Fibroblast of mammary gland (primary cell): Measurements from ENCODE around the gene EIF3A.

Source experiments
- DNase-seq: peaks from one replicate; pipeline ENCODE4 v3.0.0-alpha.2; 2010; ENCODE audit warnings: low read depth
- H3K4me3 ChIP-seq: 2 replicates; pipeline ENCODE4 v1.5.1; 2011; ENCODE audit warnings: low read depth, mild to moderate bottlenecking, low read length, moderate library complexity; ENCODE audit not compliant: control insufficient read depth
- CTCF ChIP-seq: conservative IDR thresholded peaks from 2 replicates; pipeline ENCODE4 v1.5.1; 2011; ENCODE audit warnings: low read depth, low read length, inconsistent platforms; ENCODE audit not compliant: control insufficient read depth, insufficient read depth

The EIF3A gene

GRCh38 chr10:119105155-119105554 lies 24.5 kb upstream of the EIF3A start:
- peak overlapping the region; percentile 73 for H3K4me3 ChIP-seq
- TF ChIP-seq CTCF, result no peak

GRCh38 chr10:119104654-119105015 lies 24.0 kb upstream of the EIF3A start:
- DNase-seq, result no peak
- TF ChIP-seq CTCF, result no peak
- H3K4me3 ChIP-seq, result peak overlapping the region; percentile 73

More at GRCh38 chr10:119105155-119105554, 24.5 kb upstream of the EIF3A start:
- DNase-seq, result no peak

- H3K4me3 ChIP-seq, result peak within 1 kb of the TSS; percentile 73
- DNase-seq, result peak; percentile 68
- TF ChIP-seq CTCF, result no peak
Observed at GRCh38 chr10:119103903-119104653, 23.5 kb upstream of the EIF3A start, which contains the start of gene DENND10. DENND10 (plus strand) TSS chr10:119104113; CDS start chr10:119104143, 30 bp downstream.

GRCh38 chr10:119103241-119103902 lies 22.8 kb upstream of the EIF3A start:
- peak overlapping the region; percentile 6 for H3K4me3 ChIP-seq
- TF ChIP-seq CTCF, result no peak
- DNase-seq, result no peak

- no peak for TF ChIP-seq CTCF
- no peak for DNase-seq
- H3K4me3 ChIP-seq, result no peak overlapping the region
Observed at GRCh38 chr10:119101366-119102098, 20.9 kb upstream of the EIF3A start.

GRCh38 chr10:119100434-119101238 lies 20.0 kb upstream of the EIF3A start:
- no peak for TF ChIP-seq CTCF
- DNase-seq, result peak; percentile 39
- no peak overlapping the region for H3K4me3 ChIP-seq
